OCI-LY1 (cell line): Measurements from ENCODE around the gene CD55.

Experiments
- H2AFZ ChIP-seq: fragments of 200-600 bp; sonication (generic), shearing (Covaris generic); 2 replicates; pipeline ENCODE4 v1.6.0; 2014; ENCODE audit warnings: antibody characterized with exemption, mild to moderate bottlenecking, low read length
- H3F3A ChIP-seq: fragments of 200-600 bp; sonication (generic), shearing (Covaris generic); 2 replicates; pipeline ENCODE4 v1.6.0; 2014; ENCODE audit warnings: mild to moderate bottlenecking, antibody characterized with exemption, low read length, moderate library complexity; ENCODE audit not compliant: insufficient read depth
- H3K27ac ChIP-seq: fragments of 200-600 bp; sonication (generic); 2 replicates; pipeline ENCODE4 v1.5.1; 2014; ENCODE audit warnings: low read length, mixed run types, mild to moderate bottlenecking, low read depth; ENCODE audit not compliant: poor library complexity, severe bottlenecking
- H3K27me3 ChIP-seq: fragments of 200-600 bp; sonication (generic); 2 replicates; pipeline ENCODE4 v1.6.0; 2014; ENCODE audit warnings: antibody characterized with exemption, mild to moderate bottlenecking, low read length, moderate library complexity; ENCODE audit not compliant: insufficient read depth
- H3K36me3 ChIP-seq: fragments of 200-600 bp; sonication (generic); 2 replicates; pipeline ENCODE4 v1.6.1; 2014; ENCODE audit warnings: mild to moderate bottlenecking, antibody characterized with exemption, low read length, moderate library complexity, mixed read lengths; ENCODE audit not compliant: insufficient read depth
- H3K4me1 ChIP-seq: fragments of 200-600 bp; sonication (generic); 2 replicates; pipeline ENCODE4 v1.5.1; 2014; ENCODE audit warnings: mild to moderate bottlenecking, low read length, moderate library complexity; ENCODE audit not compliant: insufficient read depth, severe bottlenecking
- H3K4me2 ChIP-seq: fragments of 200-600 bp; sonication (generic), shearing (Covaris generic); 2 replicates; pipeline ENCODE4 v1.6.1; 2014; ENCODE audit warnings: low read length
- H3K4me3 ChIP-seq: fragments of 200-600 bp; sonication (generic); 2 replicates; pipeline ENCODE4 v1.5.1; 2014; ENCODE audit warnings: low read length, low read depth, mild to moderate bottlenecking, mixed read lengths; ENCODE audit not compliant: poor library complexity, severe bottlenecking
- H3K79me2 ChIP-seq: fragments of 200-600 bp; shearing (Covaris generic); 2 replicates; pipeline ENCODE4 v1.6.1; 2016; ENCODE audit warnings: mixed run types, low read length, mixed read lengths; ENCODE audit not compliant: insufficient read depth
- H3K9ac ChIP-seq: fragments of 200-600 bp; sonication (generic), shearing (Covaris generic); 2 replicates; pipeline ENCODE4 v1.6.1; 2014; ENCODE audit warnings: mild to moderate bottlenecking, low read length, mixed read lengths
- H3K9me2 ChIP-seq: fragments of 200-600 bp; sonication (generic), shearing (Covaris generic); 2 replicates; pipeline ENCODE4 v1.6.1; 2014; ENCODE audit warnings: low read depth, mild to moderate bottlenecking, low read length, mixed read lengths
- H3K9me3 ChIP-seq: fragments of 200-600 bp; shearing (Covaris generic); 2 replicates; pipeline ENCODE4 v1.6.1; 2014; ENCODE audit warnings: low read length, mixed read lengths
- H4K20me1 ChIP-seq: fragments of 200-600 bp; sonication (generic), shearing (Covaris generic); 2 replicates; pipeline ENCODE4 v1.6.0; 2016; ENCODE audit warnings: mild to moderate bottlenecking, low read length; ENCODE audit not compliant: insufficient read depth
- EZH2 ChIP-seq: fragments of 200-600 bp; sonication (generic), shearing (Covaris generic); IDR thresholded peaks from 2 replicates; pipeline ENCODE4 v1.8.0; 2017; ENCODE audit warnings: borderline replicate concordance, mixed run types, mild to moderate bottlenecking, antibody characterized with exemption, low read length, moderate library complexity, mixed read lengths
- TF ChIP-seq, protein P1 (sequence below): fragments of 200-600 bp; sonication (generic), shearing (Covaris generic); IDR thresholded peaks from 2 replicates; pipeline ENCODE4 v1.5.1; 2017; ENCODE audit warnings: mild to moderate bottlenecking, antibody characterized with exemption, low read length, moderate library complexity, mixed read lengths

The CD55 gene

DNA sequence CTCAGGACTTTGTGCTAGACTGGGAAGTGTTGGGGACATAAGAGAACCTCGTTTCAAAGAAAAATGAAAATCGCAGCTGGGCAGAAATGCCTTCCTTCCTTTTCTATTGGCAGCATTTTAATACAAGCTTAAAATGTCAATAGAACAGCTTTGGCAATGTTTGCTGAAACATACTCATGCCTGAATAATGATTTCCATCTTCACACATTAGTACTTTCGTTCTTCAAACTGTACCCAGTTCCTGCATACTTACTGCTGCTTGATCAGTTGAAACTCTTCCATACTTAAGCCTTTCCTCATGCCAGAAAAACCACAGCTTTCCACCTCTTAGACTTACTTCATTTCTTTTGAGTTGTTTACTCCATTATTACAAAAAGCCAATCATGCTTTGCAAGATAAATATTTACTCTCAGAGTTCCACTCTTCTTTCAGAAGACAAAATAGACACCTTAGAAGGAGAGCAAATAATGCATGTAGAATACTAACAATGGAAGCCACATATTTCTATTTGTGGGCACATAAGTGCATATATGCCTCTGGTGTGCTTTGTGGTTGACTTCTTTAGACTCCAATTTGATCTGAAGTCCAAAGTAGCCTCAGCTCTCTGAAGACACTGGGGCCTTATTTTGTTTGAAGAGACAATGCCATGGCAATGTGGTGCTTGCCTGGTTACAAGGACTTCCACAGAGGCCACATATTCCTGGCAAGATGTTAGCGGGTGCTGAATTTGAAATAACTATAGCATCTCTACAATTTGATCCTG, 22.7 kb upstream of the CD55 start:
- H3K4me3 ChIP-seq, result no peak overlapping the region
- H3K4me1 ChIP-seq, result no peaks in the 10 kb centered on the region
- H3K27ac ChIP-seq, result no peak overlapping the region
- H3K9ac ChIP-seq, result no peak overlapping the region
- TF ChIP-seq, protein P1, sequence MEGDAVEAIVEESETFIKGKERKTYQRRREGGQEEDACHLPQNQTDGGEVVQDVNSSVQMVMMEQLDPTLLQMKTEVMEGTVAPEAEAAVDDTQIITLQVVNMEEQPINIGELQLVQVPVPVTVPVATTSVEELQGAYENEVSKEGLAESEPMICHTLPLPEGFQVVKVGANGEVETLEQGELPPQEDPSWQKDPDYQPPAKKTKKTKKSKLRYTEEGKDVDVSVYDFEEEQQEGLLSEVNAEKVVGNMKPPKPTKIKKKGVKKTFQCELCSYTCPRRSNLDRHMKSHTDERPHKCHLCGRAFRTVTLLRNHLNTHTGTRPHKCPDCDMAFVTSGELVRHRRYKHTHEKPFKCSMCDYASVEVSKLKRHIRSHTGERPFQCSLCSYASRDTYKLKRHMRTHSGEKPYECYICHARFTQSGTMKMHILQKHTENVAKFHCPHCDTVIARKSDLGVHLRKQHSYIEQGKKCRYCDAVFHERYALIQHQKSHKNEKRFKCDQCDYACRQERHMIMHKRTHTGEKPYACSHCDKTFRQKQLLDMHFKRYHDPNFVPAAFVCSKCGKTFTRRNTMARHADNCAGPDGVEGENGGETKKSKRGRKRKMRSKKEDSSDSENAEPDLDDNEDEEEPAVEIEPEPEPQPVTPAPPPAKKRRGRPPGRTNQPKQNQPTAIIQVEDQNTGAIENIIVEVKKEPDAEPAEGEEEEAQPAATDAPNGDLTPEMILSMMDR, result no peak
- no peak for TF ChIP-seq EZH2
- no peaks in the 10 kb centered on the region for H3K79me2 ChIP-seq
- H2AFZ ChIP-seq, result no peak overlapping the region
- H3K36me3 ChIP-seq, result no peaks in the 10 kb centered on the region
- H3K9me3 ChIP-seq, result no peaks in the 10 kb centered on the region
- H3F3A ChIP-seq, result no peaks in the 10 kb centered on the region
- H4K20me1 ChIP-seq, result no peaks in the 10 kb centered on the region
- no peaks in the 10 kb centered on the region for H3K27me3 ChIP-seq
- H3K4me2 ChIP-seq, result no peak overlapping the region
- H3K9me2 ChIP-seq, result no peaks in the 10 kb centered on the region

GRCh38 chr1:207300970-207301369, 20.5 kb upstream of the CD55 start:
- H3K9me3 ChIP-seq, result no peaks in the 10 kb centered on the region
- no peak overlapping the region for H3K4me2 ChIP-seq
- no peak overlapping the region for H3K4me3 ChIP-seq
- no peaks in the 10 kb centered on the region for H3K36me3 ChIP-seq
- H3K27ac ChIP-seq, result no peak overlapping the region
- H3K79me2 ChIP-seq, result no peaks in the 10 kb centered on the region
- H3K9me2 ChIP-seq, result no peaks in the 10 kb centered on the region
- no peak for TF ChIP-seq EZH2
- TF ChIP-seq, protein P1, result no peak
- no peaks in the 10 kb centered on the region for H3K27me3 ChIP-seq
- H2AFZ ChIP-seq, result no peak overlapping the region
- H4K20me1 ChIP-seq, result no peaks in the 10 kb centered on the region
- no peaks in the 10 kb centered on the region for H3K4me1 ChIP-seq
- no peaks in the 10 kb centered on the region for H3F3A ChIP-seq
- H3K9ac ChIP-seq, result no peak overlapping the region

- no peaks in the 10 kb centered on the region for H4K20me1 ChIP-seq
- no peaks in the 10 kb centered on the region for H3F3A ChIP-seq
- no peak overlapping the region for H3K4me2 ChIP-seq
- no peak overlapping the region for H3K4me3 ChIP-seq
- no peaks in the 10 kb centered on the region for H3K27me3 ChIP-seq
- H3K36me3 ChIP-seq, result no peaks in the 10 kb centered on the region
- H3K4me1 ChIP-seq, result no peaks in the 10 kb centered on the region
- no peak overlapping the region for H3K27ac ChIP-seq
- TF ChIP-seq, protein P1, result no peak
- TF ChIP-seq EZH2, result no peak
- H3K79me2 ChIP-seq, result no peaks in the 10 kb centered on the region
- H3K9me3 ChIP-seq, result no peaks in the 10 kb centered on the region
- no peak overlapping the region for H2AFZ ChIP-seq
- no peak overlapping the region for H3K9ac ChIP-seq
- no peaks in the 10 kb centered on the region for H3K9me2 ChIP-seq
Measured at GRCh38 chr1:207302618-207303393, 18.7 kb upstream of the CD55 start.
